PC-9 (cell line): ENCODE results near the gene PRR22. TPM values are rescaled to one million over a fixed set of nuclear protein-coding genes. Genes with fewer than 3 reads are reported as not detected.

Source experiments
- BruUV-seq: library from RNA; stranded (reverse); fragments of 400-500 nt; replicated peaks from 2 replicates; lab custom pipeline; 2021; lab: Mats Ljungman, UMichigan
- CTCF ChIA-PET: fragments of 300-600 bp; sonication (Branson Sonifier 250); formaldehyde crosslinking; loops from one replicate; lab custom pipeline; 2022; ENCODE audit warnings: antibody characterized with exemption; lab: Charles Lee
- POLR2A ChIA-PET: fragments of 300-600 bp; sonication (Branson Sonifier 250); formaldehyde crosslinking; loops from one replicate; lab custom pipeline; 2022; ENCODE audit warnings: antibody characterized with exemption; ENCODE audit not compliant: unreplicated experiment; lab: Charles Lee
- DNase-seq, 2 experiments: peaks; one replicate each; pipeline versions ENCODE4 v3.0.0 to v3.0.0-alpha.2; 2015 to 2022; ENCODE audit warnings: mixed read lengths in 1 of 2
- H2AFZ ChIP-seq: fragments of 200-600 bp; sonication (generic); 2 replicates; pipeline ENCODE4 v1.8.1; 2017; ENCODE audit warnings: antibody characterized with exemption
- H3F3A ChIP-seq: fragments of 200-600 bp; sonication (generic); 2 replicates; pipeline ENCODE4 v1.8.1; 2017; ENCODE audit warnings: antibody characterized with exemption, mild to moderate bottlenecking, low read depth; ENCODE audit not compliant: insufficient read depth
- H3K27ac ChIP-seq: fragments of 200-600 bp; sonication (generic); 2 replicates; pipeline ENCODE4 v1.6.1; 2016; ENCODE audit warnings: mixed run types
- H3K27me3 ChIP-seq: fragments of 200-600 bp; sonication (generic); 2 replicates; pipeline ENCODE4 v1.6.1; 2016; ENCODE audit warnings: low read depth, mixed run types; ENCODE audit not compliant: insufficient read depth
- H3K36me3 ChIP-seq: fragments of 200-600 bp; sonication (generic); 2 replicates; pipeline ENCODE4 v1.6.1; 2016; ENCODE audit warnings: low read depth, mixed run types
- H3K4me1 ChIP-seq: fragments of 200-600 bp; sonication (generic); replicated peaks from 2 replicates; pipeline ENCODE4 v1.6.1; 2016; ENCODE audit warnings: mixed run types; ENCODE audit not compliant: insufficient read depth
- H3K4me2 ChIP-seq: fragments of 200-600 bp; sonication (generic); 2 replicates; pipeline ENCODE4 v1.6.1; 2017; ENCODE audit warnings: mixed run types
- H3K4me3 ChIP-seq: fragments of 200-600 bp; sonication (generic); 2 replicates; pipeline ENCODE4 v1.6.1; 2016; ENCODE audit warnings: mixed run types
- H3K79me2 ChIP-seq: fragments of 200-600 bp; sonication (generic); 2 replicates; pipeline ENCODE4 v1.6.1; 2017; ENCODE audit warnings: low read depth, mixed run types
- H3K9me2 ChIP-seq: fragments of 200-600 bp; sonication (generic); 2 replicates; pipeline ENCODE4 v1.8.1; 2017; ENCODE audit warnings: mild to moderate bottlenecking; ENCODE audit not compliant: insufficient read depth
- H3K9me3 ChIP-seq: fragments of 200-600 bp; sonication (generic); 2 replicates; pipeline ENCODE4 v1.8.1; 2016; ENCODE audit warnings: low read depth; ENCODE audit not compliant: insufficient read depth
- H4K20me1 ChIP-seq: fragments of 200-600 bp; sonication (generic); 2 replicates; pipeline ENCODE4 v1.8.1; 2017; ENCODE audit not compliant: insufficient read depth
- CTCF ChIP-seq: fragments of 200-600 bp; sonication (generic); conservative IDR thresholded peaks from 2 replicates; pipeline ENCODE4 v1.6.1; 2017; ENCODE audit warnings: mixed run types, antibody characterized with exemption, mild to moderate bottlenecking, moderate library complexity
- EZH2 ChIP-seq: fragments of 200-600 bp; sonication (generic); IDR thresholded peaks from 2 replicates; pipeline ENCODE4 v1.8.0; 2017; ENCODE audit warnings: antibody characterized with exemption, low read depth
- intact Hi-C: fragments of 100-400 bp; cut with micrococcal nuclease; formaldehyde crosslinking; loops from one replicate; pipeline ENCODE4 v1.10.0; 2022; ENCODE audit not compliant: unreplicated experiment
- total RNA-seq: library from RNA; stranded (reverse); gene quantifications from 2 replicates; pipeline ENCODE4 v1.2.3, GENCODE V29; 2021

Gene PRR22
- total RNA-seq, 1 experiment from 2014 or later, result 4.6 TPM

DNA sequence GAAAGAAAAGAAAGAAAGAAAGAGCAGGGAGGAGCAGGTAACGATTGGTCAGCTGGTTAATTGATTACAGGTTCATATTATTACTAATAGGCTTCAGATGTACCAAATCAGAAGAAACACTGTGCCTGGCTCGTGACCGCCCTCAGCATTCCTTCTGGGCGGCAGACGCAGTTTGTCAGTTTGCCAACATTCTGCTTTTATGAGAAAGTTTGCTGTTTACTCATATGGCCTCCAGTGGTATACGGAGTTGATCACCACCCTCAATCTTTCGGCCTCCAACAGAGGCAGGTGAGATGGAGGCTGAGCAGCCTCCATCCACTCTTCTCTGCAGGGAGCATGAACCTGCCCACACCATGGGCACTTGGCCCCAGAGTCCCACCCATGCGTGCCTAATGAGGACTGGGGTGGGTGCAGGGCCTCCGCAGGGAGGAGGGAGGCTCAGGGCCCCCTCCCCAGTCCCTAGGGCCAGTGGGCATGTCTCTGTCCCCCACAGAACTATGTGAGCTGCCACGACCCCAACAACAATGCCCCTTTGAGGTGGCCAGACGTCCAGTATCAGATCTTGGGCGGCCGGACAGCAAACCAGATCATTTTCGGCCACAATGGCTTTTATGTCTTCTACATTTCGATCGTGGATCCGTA lies 8.8 kb downstream of the PRR22 start:
- no peaks in the 10 kb centered on the region for H3K27me3 ChIP-seq
- DNase-seq, result peak in 1 of 2 experiments; percentile 36
- no TSS peak for BruUV-seq
- intact Hi-C loops, result loop anchor here (10.0 kb wide), 1 partner anchor 269 kb away; no protein-coding TSS in a partner anchor
- H3K4me3 ChIP-seq, result no peak overlapping the region
- H3F3A ChIP-seq, result no peaks in the 10 kb centered on the region
- H2AFZ ChIP-seq, result no peak overlapping the region
- no peaks in the 10 kb centered on the region for H3K36me3 ChIP-seq
- CTCF ChIA-PET, result interaction anchor here (0.6 kb wide), 1 partner anchor 116 kb away, joined by 6 read pairs; no protein-coding TSS in a partner anchor
- no peaks in the 10 kb centered on the region for H3K9me2 ChIP-seq
- no peaks in the 10 kb centered on the region for H4K20me1 ChIP-seq
- H3K4me2 ChIP-seq, result no peak overlapping the region
- POLR2A ChIA-PET, result no interaction called here
- H3K27ac ChIP-seq, result no peak overlapping the region
- TF ChIP-seq CTCF (no peak), EZH2 (no peak)
- H3K4me1 ChIP-seq, result no peaks in the 10 kb centered on the region
- H3K9me3 ChIP-seq, result no peaks in the 10 kb centered on the region
- H3K79me2 ChIP-seq, result no peaks in the 10 kb centered on the region

DNA sequence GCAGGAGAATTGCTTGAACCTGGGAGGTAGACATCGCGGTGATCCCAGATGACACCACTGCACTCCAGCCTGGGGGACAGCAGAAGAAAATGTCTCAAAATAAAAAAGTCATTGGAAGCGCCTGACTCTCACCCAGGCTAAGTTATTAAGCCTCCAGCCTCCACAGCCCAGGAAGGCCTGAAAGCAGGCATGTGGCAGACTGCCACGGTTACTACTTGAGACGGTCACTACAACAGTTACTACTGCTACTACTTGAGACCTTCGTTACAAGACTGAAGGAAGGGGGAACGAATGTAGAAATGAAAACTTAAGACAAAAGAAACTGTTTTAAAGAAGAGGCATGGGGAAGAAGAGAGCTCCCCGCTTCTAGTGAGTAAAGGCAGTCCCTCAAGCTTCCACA lies 9.6 kb downstream of the PRR22 start:
- ChIA-PET POLR2A (no interaction called here), CTCF (no interaction called here)
- Histone ChIP-seq H3K27me3 (no peaks in the 10 kb centered on the region), H3K9me3 (no peaks in the 10 kb centered on the region), H2AFZ (no peak overlapping the region), H3K36me3 (no peaks in the 10 kb centered on the region), H3K27ac (no peak overlapping the region), H3K4me3 (no peak overlapping the region), H3K4me2 (no peak overlapping the region), H3K4me1 (no peaks in the 10 kb centered on the region), H3K9me2 (no peaks in the 10 kb centered on the region), H3K79me2 (no peaks in the 10 kb centered on the region), H4K20me1 (no peaks in the 10 kb centered on the region), H3F3A (no peaks in the 10 kb centered on the region)
- BruUV-seq, result no TSS peak
- intact Hi-C loops, result loop anchor here (10.0 kb wide), 1 partner anchor 270 kb away; no protein-coding TSS in a partner anchor
- TF ChIP-seq CTCF (no peak), EZH2 (no peak)
- no peak for DNase-seq

DNA sequence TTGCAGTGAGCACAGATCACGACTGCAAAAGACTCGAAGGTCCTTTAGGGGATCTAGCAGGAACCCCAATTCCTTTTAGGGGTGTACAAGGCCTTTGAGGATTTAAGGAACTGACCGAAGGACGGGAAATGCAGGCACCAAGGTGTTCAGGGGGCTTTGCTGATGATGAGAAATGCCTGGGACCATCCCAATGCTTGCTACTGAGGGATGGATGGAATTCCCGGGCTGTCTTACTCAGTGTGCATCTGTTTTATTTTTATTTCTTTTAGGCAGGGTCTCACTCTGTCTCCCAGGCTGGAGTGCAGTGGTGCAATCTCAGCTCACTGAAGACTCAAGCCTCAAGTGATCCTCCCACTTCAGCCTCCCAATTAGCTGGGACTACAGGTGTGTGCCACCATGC lies 11.3 kb downstream of the PRR22 start:
- peak overlapping the region; percentile 79 for H2AFZ ChIP-seq
- H3K9me2 ChIP-seq, result no peaks in the 10 kb centered on the region
- H3K9me3 ChIP-seq, result no peaks in the 10 kb centered on the region
- no peaks in the 10 kb centered on the region for H3F3A ChIP-seq
- H3K4me1 ChIP-seq, result no peaks in the 10 kb centered on the region
- no peaks in the 10 kb centered on the region for H4K20me1 ChIP-seq
- H3K4me3 ChIP-seq, result no peak overlapping the region
- 0 out of 2 replicates have a peak overlapping the region, but pooled peaks have one; percentile 19 for H3K27ac ChIP-seq
- no peaks in the 10 kb centered on the region for H3K27me3 ChIP-seq
- no peak overlapping the region for H3K4me2 ChIP-seq
- intact Hi-C loops, result loop anchor here (10.0 kb wide), 1 partner anchor 272 kb away; no protein-coding TSS in a partner anchor
- no peak for TF ChIP-seq CTCF
- TF ChIP-seq EZH2, result no peak
- POLR2A ChIA-PET, result no interaction called here
- H3K36me3 ChIP-seq, result no peaks in the 10 kb centered on the region
- BruUV-seq, result no TSS peak
- CTCF ChIA-PET, result interaction anchor here (0.7 kb wide), 1 partner anchor 89 kb away, joined by 20 read pairs; no protein-coding TSS in a partner anchor
- DNase-seq, result no peak
- H3K79me2 ChIP-seq, result no peaks in the 10 kb centered on the region
